Liver (tissue), 2 donors: ENCODE measurements around the gene AGBL5.

Source experiments
- CTCF ChIP-seq: fragments of 150-350 bp; IDR thresholded peaks from 2 replicates; pipeline ENCODE4 v1.5.1; 2017; ENCODE audit warnings: improper control_type of control experiment, low read depth, low read length; ENCODE audit not compliant: missing input control
- TF ChIP-seq, protein P1 (sequence below): IDR thresholded peaks from 2 replicates; pipeline ENCODE4 v1.6.1; 2016; ENCODE audit warnings: antibody characterized with exemption, mild to moderate bottlenecking
- donor health status: healthy.

DNA sequence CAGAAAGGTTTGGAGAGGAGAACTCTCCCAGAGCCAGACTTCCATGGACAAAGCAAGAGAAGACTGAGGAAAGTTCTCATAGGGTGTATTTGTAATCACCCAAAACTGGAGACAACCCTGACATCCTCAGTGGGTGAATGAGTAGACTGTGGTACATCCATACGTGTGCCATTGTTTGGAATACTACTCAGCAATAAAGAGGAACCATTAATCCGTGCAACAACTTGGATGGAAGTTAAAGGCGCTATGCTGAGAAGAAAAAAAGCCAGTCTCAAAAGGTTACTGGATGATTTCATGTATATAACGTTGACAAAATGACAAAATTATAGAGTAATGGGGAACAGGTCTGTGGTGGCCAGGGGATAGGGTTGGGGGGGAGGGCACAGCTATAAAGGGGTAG, 42.8 kb upstream of the AGBL5 start:
- TF ChIP-seq CTCF, result no peak
- TF ChIP-seq, protein P1, sequence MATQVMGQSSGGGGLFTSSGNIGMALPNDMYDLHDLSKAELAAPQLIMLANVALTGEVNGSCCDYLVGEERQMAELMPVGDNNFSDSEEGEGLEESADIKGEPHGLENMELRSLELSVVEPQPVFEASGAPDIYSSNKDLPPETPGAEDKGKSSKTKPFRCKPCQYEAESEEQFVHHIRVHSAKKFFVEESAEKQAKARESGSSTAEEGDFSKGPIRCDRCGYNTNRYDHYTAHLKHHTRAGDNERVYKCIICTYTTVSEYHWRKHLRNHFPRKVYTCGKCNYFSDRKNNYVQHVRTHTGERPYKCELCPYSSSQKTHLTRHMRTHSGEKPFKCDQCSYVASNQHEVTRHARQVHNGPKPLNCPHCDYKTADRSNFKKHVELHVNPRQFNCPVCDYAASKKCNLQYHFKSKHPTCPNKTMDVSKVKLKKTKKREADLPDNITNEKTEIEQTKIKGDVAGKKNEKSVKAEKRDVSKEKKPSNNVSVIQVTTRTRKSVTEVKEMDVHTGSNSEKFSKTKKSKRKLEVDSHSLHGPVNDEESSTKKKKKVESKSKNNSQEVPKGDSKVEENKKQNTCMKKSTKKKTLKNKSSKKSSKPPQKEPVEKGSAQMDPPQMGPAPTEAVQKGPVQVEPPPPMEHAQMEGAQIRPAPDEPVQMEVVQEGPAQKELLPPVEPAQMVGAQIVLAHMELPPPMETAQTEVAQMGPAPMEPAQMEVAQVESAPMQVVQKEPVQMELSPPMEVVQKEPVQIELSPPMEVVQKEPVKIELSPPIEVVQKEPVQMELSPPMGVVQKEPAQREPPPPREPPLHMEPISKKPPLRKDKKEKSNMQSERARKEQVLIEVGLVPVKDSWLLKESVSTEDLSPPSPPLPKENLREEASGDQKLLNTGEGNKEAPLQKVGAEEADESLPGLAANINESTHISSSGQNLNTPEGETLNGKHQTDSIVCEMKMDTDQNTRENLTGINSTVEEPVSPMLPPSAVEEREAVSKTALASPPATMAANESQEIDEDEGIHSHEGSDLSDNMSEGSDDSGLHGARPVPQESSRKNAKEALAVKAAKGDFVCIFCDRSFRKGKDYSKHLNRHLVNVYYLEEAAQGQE, result no peak
